Jurkat, Clone E6-1 (cell line): ENCODE results near the gene ST8SIA2.

Experiments
- DNase-seq: peaks from one replicate; pipeline ENCODE4 v3.0.0-alpha.2; 2011; ENCODE audit warnings: low read depth, low spot score
- H3K4me3 ChIP-seq: 2 replicates; pipeline ENCODE4 v1.5.1; 2011; ENCODE audit warnings: mild to moderate bottlenecking, low read length, control low read depth, moderate library complexity

The ST8SIA2 gene

DNA sequence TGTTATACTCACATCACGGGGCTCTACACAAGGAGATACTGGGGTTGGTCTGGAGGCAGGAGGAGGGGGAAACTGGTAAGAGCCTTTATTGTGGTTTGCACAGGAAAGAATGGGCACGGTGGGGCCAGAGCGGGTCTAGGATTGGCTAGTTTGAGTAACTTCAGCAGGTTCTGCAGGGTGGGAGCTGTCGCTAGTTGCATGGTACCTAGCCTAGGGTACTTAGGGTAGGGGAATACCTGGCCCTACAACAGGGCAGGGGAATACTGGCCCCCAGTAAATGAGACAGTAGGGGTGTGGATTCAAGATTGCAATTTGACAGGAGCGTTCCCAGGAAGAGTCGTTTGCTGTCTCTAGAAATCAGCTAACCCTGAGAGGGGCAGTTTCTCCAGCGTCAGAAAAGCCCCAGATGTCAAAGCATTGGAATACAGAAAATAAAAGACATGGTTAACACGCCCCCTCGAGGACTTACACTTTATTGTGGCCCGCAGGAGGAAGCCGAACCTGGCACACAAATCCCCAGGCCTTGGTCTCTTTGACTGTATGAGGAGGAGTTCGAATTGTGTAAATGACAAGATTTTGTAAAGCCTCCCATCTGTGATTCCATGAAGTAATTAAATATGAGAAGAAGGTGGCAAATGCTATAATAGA, 32.0 kb downstream of the ST8SIA2 start:
- DNase-seq, result peak; percentile 3
- no peak overlapping the region for H3K4me3 ChIP-seq

DNA sequence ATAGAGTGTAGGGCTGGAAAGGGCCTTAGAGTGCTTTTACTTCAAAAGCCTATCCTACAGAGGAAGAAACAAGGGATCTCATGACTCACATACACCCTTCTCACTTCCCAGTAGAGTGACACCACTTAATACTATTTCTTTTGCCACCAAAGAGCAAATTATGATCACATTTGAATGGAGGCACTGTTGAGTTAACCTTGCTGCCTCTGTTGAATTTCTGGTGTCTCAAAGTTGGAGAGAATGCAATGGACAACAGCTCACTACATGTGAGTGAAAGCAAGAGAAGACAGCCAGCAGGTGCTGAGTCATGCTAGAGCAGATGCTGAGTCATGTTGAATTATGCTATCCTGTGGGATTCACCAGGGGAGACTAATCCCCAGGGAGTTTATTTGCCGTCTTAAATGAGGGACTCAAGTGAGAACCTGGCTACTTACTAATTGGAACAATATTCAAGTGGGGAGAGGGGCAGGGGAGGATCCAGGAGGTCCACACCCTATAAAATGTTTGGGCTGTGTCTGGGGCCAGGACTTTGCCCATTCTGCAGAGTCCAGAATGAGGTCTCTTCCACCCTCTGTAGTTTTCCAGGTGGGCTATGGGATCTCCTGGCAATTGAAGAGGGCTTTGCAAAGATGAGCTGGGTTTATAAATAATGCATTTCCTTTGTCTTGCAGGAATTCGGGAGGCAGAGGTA, 35.8 kb downstream of the ST8SIA2 start:
- no peak overlapping the region for H3K4me3 ChIP-seq
- DNase-seq, result no peak

DNA sequence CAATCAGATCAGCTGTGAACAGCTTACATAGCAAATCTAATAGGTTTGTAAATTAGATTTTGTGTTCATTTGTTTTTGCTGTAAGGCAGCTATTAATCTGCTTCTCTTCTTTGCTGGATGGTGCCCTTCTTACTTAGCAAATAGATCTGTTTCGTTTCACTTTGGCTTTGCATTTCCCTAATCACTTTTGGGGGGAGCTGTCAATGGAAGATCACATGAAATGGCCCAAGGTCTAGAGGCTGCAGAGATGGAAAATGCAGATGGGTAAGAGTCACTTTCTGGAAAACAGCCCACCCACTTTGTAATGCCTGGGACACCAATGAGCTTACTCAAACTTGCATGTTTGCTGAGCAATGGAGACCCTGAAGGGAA, 36.4 kb downstream of the ST8SIA2 start:
- no peak for DNase-seq
- H3K4me3 ChIP-seq, result no peak overlapping the region

DNA sequence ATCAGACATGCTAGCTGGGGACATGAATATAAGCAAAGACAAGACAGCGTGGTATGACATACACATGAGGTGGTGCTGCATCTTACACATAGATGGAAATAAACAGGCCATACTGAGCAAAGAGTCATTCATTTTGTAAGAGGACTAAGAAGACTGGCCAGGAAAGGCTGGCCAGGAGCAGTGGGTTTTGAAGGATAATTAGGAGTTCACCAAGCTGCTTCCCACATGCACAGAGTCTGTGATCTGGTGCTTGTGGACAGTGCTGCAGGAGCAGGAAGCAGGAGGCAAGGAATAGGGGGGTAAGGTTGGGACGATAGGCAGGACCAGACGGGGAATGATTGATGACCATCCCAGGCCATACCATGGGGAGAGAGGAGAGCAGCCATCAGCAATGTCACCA, 41.5 kb downstream of the ST8SIA2 start:
- DNase-seq, result no peak
- H3K4me3 ChIP-seq, result no peak overlapping the region

DNA sequence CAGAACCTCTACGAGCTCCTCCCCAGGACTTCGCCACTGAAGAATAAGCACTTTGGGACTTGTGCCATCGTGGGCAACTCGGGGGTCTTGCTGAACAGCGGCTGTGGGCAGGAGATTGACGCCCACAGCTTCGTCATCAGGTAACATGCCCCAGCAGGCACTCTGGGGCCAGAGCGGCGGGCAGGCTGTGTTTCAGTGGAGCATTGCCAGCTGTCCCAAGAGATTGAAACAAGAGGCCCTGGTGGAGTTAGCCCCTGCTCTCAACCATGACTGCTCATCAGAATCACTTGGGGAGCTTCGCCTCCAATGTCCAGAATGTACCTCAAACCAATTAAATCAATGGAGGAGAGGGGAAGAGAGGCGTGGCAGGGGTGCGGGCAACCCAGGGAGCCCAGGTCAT, 44.8 kb downstream of the ST8SIA2 start:
- no peak for DNase-seq
- no peak overlapping the region for H3K4me3 ChIP-seq

DNA sequence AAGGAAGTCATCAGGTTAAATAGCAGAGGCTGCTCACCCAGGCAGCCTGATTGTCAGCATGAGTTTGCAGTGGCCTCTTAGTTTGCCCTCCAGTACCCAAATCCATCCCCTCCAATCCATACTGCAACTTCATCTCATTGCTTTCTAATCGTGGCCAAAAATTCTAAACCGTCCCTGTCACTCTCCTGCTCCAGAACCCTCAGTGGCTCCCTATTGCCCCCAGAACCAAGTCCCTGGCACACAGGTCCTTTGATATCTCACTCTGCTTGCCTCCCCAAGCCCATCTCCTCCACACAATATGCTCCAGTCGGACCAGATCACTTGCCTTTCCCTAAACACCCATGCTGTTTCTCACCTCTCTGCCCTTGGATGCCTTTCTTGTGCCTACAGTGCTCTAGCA, 49.7 kb downstream of the ST8SIA2 start:
- H3K4me3 ChIP-seq, result no peak overlapping the region

DNA sequence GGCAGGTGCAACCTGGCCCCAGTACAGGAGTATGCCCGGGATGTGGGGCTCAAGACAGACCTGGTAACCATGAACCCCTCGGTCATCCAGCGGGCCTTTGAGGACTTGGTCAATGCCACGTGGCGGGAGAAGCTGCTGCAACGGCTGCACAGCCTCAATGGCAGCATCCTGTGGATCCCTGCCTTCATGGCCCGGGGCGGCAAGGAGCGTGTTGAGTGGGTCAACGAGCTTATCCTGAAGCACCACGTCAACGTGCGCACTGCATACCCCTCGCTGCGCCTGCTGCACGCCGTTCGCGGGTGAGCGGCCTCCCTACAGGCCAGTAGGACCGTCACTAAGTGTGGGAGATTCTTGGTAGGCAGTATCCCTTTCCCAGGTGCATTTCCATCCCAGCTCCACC, 51.0 kb downstream of the ST8SIA2 start:
- no peak for DNase-seq
- H3K4me3 ChIP-seq, result no peak overlapping the region

More for the DNA sequence above, 49.7 kb downstream of the ST8SIA2 start:
- no peak for DNase-seq

DNA sequence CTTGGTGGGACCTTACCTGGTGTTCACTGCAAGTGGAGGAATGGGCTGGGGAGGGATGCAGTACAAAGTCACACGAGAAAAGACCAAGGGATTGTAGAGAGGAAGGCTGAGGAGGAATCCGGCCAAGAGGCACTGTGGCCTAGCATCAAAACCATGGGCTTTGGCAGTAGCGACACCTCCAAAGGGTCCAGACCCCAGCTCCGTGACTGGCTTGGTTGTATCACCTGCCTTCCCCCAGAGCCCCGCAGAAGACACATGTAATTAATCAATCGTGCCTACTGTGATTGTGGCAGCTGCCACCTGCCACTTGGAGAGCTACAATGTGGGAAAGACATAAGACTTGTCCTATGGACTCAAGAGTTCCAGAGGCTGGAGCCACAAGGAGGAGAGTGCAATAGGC, 54.7 kb downstream of the ST8SIA2 start:
- DNase-seq, result no peak
- H3K4me3 ChIP-seq, result no peak overlapping the region

DNA sequence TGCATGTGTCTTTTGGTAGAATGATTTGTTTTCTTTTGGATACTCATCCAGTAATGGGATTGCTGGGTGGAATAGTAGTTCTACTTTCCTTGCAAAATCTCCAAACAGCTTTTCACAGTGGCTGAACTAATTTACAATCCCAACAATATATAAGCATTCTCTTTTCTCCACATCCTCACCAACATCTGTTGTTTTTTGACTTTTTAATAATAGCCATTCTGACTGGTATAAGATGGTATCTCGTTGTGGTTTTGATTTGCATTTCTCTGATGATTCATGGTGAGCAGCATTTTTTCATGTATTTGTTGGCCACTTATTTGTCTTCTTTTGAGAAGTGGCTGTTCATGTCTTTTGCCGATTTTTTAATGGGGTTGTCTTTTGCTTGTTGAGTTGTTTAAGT, 55.8 kb downstream of the ST8SIA2 start:
- no peak overlapping the region for H3K4me3 ChIP-seq
- DNase-seq, result no peak

DNA sequence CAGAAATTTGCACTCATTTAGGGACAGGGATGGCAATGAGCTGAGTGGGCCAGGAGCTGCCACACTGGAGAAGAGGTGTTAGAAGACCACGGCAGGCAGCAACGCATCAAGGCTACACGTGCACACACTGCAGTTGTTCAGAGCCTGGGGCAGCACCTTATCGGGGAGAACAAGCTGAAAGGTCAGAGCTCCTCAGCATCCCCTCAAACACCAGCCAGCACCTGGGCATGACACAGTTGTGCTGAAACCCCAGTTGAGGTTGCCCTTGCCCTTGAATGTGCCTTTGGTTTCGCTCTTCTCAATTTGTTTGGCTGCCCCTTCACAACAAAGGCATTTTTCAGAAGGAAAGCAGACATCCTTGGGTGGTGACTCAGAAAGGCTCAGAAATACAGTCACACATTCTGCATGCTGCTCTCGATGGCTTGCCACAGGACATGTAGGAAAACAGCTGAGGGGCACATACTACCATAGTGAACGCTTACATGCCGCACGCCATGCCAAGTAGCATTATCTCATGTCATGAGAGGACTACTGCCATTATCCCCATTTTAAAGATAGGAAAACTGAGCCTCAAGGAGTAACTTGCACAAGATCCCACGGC, 57.6 kb downstream of the ST8SIA2 start:
- H3K4me3 ChIP-seq, result no peak overlapping the region
- no peak for DNase-seq

DNA sequence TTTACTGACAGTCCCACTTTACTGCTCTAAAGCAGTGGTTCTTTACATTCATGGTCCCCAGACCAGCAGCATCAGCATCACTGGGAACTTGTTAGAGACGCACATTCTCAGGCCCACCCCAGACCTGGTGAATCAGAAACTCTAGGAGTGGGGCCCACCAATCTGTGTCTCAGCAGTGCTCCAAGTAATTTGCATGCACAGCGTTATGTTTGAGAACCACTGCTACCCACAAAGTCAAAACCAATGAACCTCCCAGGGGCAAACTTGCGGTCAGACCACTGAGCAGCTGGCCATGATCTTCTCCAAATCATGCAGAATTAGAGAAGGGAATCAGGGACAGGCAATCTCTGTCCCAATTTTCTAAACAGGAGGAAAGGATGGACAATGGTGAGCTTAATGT, 58.5 kb downstream of the ST8SIA2 start:
- DNase-seq, result no peak
- no peak overlapping the region for H3K4me3 ChIP-seq

DNA sequence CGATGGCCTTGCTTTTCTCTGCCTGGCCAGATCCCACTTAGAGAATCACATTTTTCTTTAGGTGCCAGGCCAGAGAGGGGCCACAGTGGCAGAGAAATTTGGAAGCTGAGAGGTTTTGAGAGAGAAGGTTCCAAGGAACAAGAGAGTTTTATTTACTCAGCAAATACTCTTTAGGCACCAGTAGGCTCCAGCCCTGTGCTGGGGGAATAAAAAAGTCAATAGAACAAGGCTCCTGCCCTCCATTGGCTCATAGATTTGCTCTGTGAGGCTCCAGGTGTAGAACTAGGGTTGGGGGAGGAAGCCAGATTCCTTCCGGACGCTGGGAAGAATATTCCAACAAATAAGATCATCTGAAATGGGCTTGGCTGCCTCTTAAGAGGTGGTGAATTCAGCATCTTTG, 59.9 kb downstream of the ST8SIA2 start:
- no peak overlapping the region for H3K4me3 ChIP-seq
- DNase-seq, result no peak

DNA sequence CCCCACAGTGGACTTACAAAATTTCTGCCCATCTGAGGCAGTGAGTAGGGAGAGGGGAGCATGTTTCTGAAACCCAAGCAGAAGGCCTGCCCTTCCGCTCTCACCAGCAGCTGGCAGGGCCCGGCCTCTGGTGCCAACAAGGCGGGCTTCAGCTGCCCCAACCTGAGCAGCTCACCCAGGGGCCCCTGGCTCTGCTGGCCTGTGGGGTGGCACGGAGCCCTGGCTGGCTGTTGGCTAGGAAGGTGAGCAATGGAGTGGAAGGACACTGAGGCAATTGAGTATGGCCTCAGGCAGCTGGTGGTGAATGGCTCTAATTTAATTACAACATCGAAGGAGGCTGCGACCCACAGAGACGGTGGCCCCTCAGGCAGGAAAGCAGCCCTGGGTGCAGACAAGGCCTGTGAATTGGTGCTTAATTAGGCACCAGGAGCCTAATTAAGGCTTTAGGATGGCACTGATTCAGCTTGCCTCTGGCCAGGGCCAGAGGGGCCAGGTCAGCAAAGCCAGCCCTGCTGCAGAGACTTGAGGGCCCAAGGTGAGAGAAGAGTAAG, 60.9 kb downstream of the ST8SIA2 start:
- no peak for DNase-seq

DNA sequence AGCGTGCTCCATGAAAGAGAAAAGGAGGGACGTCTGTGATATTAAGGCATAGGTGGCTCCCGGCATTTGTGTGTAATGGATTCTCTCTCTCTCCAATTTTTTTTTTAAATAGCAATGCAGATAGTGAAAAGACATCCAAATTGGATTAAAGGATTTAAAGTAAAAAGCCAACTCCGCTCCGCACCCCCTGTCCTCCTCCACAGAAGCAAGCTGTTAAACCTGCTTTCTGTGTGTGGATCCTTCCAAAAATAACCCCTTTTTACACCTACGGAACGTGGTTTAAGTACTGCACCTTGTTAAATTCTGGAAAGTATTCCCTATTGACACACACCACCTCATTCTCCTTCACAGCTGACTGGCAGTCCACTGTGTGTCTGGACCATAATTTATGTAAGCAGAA, 61.6 kb downstream of the ST8SIA2 start:
- no peak overlapping the region for H3K4me3 ChIP-seq
- no peak for DNase-seq

More for the DNA sequence above, 60.9 kb downstream of the ST8SIA2 start:
- no peak overlapping the region for H3K4me3 ChIP-seq

DNA sequence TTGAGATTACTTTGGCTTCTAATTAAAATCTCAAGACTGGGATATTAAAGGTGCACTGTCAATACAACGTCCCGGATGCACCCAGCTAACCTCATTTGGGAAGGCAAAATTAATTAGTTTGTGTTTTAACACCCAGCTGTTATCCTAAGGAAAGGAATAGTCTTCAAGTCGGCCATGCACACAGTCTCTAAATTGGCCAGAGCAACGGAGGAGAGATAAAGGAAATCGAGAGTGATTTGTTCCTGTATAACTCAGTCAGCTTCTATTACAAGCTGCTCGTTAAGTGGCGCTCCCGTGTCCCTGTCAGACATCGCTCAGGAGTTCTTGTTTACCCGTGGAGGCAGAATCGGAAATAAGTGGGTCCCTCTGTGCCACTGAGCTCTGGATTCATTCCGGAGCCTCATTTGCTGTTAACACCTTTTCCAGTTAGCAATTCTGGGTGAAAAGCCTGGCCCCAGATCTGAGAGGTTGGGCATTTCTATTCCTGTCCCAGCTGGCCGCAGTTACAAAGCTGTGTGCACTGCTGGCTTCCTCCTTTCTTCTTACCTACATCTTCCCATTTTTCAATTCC, 63.9 kb downstream of the ST8SIA2 start:
- no peak for DNase-seq
- no peak overlapping the region for H3K4me3 ChIP-seq

DNA sequence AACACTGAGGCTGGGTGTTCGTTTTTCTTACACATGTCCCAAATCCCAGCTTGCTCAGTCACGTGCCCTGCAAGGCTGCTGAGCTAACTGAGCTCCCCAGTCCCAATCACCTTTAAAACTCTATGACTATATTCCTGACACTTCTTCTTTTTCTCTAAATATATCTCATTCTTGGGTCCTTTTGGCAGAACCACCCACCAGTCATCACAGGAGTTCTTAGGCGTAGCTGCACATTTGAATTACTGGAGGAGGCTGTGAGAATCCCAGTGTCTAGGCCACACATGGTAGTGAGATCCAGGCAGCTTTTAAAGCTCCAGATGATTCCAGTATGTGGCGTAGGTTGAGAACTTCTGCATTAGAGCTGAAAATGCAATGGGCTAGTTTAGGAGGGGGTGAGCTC, 66.3 kb downstream of the ST8SIA2 start:
- DNase-seq, result no peak
- H3K4me3 ChIP-seq, result no peak overlapping the region

DNA sequence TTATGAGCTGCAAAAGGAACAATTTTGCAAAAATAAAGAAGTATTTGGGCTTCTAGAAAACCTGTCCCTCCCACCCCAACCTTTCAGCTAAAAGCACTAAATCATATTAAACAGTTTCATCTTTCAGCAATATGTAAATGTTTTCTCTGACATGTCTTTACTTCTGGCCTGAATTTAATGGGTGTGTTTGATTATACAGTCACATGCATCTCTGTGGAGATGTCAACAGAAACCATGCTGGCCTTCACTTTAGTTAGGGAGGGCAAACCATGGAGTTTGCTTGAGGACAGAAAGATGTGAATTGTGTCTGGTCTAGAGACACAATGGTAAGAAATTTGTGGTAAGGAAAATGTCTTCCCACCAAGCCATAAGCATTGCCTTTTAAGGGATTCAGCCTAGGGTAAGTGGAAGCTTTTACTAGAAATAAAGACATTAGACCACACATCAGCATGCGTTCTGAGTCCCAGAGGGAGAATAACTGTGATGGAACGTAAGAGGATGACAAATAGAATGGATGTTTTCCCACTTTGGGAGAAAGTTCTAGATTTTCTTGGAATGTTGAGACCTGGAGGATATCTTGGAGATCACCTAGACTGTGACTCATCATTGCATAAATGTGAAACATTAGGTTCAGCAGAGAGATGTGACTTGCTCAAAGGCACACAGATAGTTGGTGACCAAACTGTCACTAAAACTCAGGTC, 68.9 kb downstream of the ST8SIA2 start:
- H3K4me3 ChIP-seq, result no peak overlapping the region
- DNase-seq, result no peak

DNA sequence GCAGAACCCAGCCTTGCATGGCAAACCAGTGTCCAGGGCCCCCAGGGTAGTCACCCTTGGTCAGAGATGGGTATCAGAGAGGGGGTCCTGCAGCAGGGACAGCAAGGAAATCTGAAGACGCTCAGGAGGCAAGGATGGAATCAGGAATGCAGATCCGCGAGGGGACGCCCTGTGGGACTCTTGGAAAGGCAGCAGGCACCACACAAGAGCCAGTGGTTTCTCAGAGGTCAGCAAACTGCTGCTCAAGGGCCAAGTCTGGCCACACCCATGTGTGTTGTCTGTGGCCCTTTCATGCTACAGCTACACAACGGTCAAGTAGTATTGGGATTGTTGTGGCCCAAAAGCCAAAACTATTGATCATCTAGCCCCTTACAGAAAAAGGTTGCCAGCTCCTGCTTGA, 69.7 kb downstream of the ST8SIA2 start:
- H3K4me3 ChIP-seq, result no peak overlapping the region

DNA sequence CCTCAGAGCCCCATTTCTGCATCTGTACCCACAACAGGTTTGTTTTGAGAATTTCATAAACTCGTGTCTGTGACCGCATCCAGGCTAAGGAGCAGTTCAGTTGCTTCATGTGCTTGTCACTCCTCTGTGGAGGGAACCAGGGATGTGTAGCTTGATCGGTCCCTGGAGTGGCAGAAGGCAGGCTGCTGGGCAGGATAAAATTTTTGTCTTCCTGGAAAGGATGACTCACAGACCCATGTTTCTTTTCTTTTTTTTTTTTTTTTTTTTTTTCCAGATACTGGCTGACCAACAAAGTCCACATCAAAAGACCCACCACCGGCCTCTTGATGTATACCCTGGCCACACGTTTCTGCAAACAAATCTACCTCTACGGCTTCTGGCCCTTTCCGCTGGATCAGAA, 70.1 kb downstream of the ST8SIA2 start:
- H3K4me3 ChIP-seq, result no peak overlapping the region
- no peak for DNase-seq

More for the DNA sequence above, 69.7 kb downstream of the ST8SIA2 start:
- no peak for DNase-seq

DNA sequence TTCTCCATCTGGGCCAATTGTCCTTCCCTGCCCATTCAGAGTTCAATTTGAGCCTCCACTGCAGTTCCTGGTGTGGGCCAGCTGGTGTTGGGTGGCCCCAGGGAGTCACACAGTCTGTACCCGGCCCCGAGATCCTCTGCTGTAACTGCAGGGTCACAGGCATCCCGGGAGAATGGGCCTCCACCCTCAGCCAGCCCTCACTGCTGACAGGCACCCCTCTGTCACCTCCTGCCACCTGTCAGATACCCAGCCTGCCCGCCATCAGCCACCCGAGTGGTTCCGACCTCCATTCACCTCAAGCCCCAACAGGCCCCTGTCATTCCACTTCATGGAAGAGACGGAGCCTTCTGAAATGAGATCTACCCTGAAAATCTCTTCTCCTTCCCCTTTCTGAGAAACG, 73.2 kb downstream of the ST8SIA2 start:
- no peak overlapping the region for H3K4me3 ChIP-seq

More for the DNA sequence above, 73.2 kb downstream of the ST8SIA2 start:
- no peak for DNase-seq
